ENCODE measurements around the gene RNASEH2B.

- TF ChIP-seq CTCF (IDR thresholded peaks at IDR 0.05) (no peak), EZH2 (IDR thresholded peaks at IDR 0.05; ENCODE audit: borderline replicate concordance, insufficient read depth, low read depth, low read length, poor library complexity, severe bottlenecking) (no peak)
Observed at GRCh38 chr13:50928659-50929462, 19.3 kb downstream of the RNASEH2B start.
